PC-3 (cell line): ENCODE results near the gene STK24.

Experiments used
- EZH2 ChIP-seq: fragments of 300-600 bp; sonication (generic); IDR thresholded peaks from one replicate; pipeline ENCODE4 v1.6.1; 2017; ENCODE audit warnings: antibody characterized with exemption, mild to moderate bottlenecking, low read length; ENCODE audit not compliant: unreplicated experiment
- EZH2phosphoT487 ChIP-seq: fragments of 300-600 bp; sonication (generic); IDR thresholded peaks from 2 replicates; pipeline ENCODE4 v1.6.1; 2018; ENCODE audit warnings: mild to moderate bottlenecking, antibody characterized with exemption, low read length, borderline replicate concordance
- TF ChIP-seq, protein P1 (sequence below): fragments of 300-600 bp; sonication (generic); conservative IDR thresholded peaks from 2 replicates; pipeline ENCODE4 v1.5.1; 2017; ENCODE audit warnings: antibody characterized with exemption, low read depth, mild to moderate bottlenecking, low read length

DNA sequence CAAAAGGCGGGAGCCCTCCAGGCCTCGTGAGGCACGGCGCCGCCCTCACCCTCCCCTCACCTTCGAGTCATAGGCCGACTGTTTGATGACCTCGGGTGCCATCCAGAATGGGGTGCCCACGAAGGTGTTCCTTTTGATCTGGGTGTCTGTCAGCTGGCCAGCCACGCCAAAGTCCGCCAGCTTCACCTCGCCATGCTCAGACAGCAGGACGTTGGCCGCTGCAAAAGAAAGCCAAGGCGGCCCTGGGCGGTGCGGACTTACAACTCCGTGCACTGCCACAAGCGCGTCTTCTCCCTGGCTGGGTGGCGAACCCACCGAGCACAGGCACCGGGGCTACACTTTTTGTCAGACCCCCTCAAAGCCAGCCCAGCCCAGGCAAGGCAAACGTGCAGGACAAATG is 102.1 kb downstream of the STK24 start:
- TF ChIP-seq, protein P1, sequence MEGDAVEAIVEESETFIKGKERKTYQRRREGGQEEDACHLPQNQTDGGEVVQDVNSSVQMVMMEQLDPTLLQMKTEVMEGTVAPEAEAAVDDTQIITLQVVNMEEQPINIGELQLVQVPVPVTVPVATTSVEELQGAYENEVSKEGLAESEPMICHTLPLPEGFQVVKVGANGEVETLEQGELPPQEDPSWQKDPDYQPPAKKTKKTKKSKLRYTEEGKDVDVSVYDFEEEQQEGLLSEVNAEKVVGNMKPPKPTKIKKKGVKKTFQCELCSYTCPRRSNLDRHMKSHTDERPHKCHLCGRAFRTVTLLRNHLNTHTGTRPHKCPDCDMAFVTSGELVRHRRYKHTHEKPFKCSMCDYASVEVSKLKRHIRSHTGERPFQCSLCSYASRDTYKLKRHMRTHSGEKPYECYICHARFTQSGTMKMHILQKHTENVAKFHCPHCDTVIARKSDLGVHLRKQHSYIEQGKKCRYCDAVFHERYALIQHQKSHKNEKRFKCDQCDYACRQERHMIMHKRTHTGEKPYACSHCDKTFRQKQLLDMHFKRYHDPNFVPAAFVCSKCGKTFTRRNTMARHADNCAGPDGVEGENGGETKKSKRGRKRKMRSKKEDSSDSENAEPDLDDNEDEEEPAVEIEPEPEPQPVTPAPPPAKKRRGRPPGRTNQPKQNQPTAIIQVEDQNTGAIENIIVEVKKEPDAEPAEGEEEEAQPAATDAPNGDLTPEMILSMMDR = no peak
- TF ChIP-seq EZH2phosphoT487 (no peak), EZH2 (no peak)
